DOHH2 (cell line): ENCODE measurements around the gene MED13L.

Source experiments
- EZH2phosphoT487 ChIP-seq: fragments of 200-600 bp; sonication (generic); IDR thresholded peaks from 2 replicates; pipeline ENCODE4 v1.6.1; 2017; ENCODE audit warnings: borderline replicate concordance, mild to moderate bottlenecking, antibody characterized with exemption, low read length, moderate library complexity, mixed read lengths
- TF ChIP-seq, protein P1 (sequence below): fragments of 200-600 bp; sonication (generic); IDR thresholded peaks from one replicate; pipeline ENCODE4 v1.5.1; 2014; ENCODE audit warnings: antibody characterized with exemption, mild to moderate bottlenecking, low read depth, low read length; ENCODE audit not compliant: poor library complexity, severe bottlenecking

- TF ChIP-seq, protein P1, sequence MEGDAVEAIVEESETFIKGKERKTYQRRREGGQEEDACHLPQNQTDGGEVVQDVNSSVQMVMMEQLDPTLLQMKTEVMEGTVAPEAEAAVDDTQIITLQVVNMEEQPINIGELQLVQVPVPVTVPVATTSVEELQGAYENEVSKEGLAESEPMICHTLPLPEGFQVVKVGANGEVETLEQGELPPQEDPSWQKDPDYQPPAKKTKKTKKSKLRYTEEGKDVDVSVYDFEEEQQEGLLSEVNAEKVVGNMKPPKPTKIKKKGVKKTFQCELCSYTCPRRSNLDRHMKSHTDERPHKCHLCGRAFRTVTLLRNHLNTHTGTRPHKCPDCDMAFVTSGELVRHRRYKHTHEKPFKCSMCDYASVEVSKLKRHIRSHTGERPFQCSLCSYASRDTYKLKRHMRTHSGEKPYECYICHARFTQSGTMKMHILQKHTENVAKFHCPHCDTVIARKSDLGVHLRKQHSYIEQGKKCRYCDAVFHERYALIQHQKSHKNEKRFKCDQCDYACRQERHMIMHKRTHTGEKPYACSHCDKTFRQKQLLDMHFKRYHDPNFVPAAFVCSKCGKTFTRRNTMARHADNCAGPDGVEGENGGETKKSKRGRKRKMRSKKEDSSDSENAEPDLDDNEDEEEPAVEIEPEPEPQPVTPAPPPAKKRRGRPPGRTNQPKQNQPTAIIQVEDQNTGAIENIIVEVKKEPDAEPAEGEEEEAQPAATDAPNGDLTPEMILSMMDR: no peak
- TF ChIP-seq EZH2phosphoT487: no peak
Measured at GRCh38 chr12:116196752-116197718, 80.5 kb downstream of the MED13L start.
